Effector memory CD8-positive, alpha-beta T cell (primary cell): ENCODE data around the gene DUSP14.

Experiments used
- ATAC-seq: fragments of 150-1000 bp; cut with Tn5 transposase; replicated peaks from 2 replicates; pipeline ENCODE4 v1.10.0; 2021; ENCODE audit warnings: mild to moderate bottlenecking, moderate library complexity
- DNase-seq, 3 experiments: peaks; one replicate each; pipeline ENCODE4 v3.0.0; 2021
- H3K27ac Mint-ChIP-seq, 2 donors: one replicate each; pipeline ENCODE4 v1.8.0; 2022; ENCODE audit warnings: mild to moderate bottlenecking in 2 of 2, mixed read lengths in 2 of 2, moderate library complexity in 2 of 2
- H3K27me3 Mint-ChIP-seq, 2 donors: one replicate each; pipeline ENCODE4 v1.8.0; 2022; ENCODE audit warnings: mixed read lengths in 2 of 2
- H3K36me3 Mint-ChIP-seq: one replicate; pipeline ENCODE4 v1.8.0; 2022; ENCODE audit warnings: mild to moderate bottlenecking, moderate library complexity, mixed read lengths; ENCODE audit not compliant: insufficient read depth
- H3K4me1 Mint-ChIP-seq, 2 donors: one replicate each; pipeline ENCODE4 v1.8.0; 2022; ENCODE audit warnings: low read depth in 2 of 2, mixed read lengths in 2 of 2
- H3K4me3 Mint-ChIP-seq, 2 donors: one replicate each; pipeline ENCODE4 v1.8.0; 2022; ENCODE audit warnings: mild to moderate bottlenecking in 2 of 2, mixed read lengths in 2 of 2, moderate library complexity in 2 of 2
- H3K9me3 Mint-ChIP-seq, 2 donors: one replicate each; pipeline ENCODE4 v1.8.0; 2022; ENCODE audit warnings: mixed read lengths in 2 of 2

DUSP14 gene

GRCh38 chr17:37512442-37513068 lies 22.9 kb downstream of the DUSP14 start:
- no peak for ATAC-seq
- no peaks in the 10 kb centered on the region for H3K9me3 Mint-ChIP-seq
- no peaks in the 10 kb centered on the region for H3K27me3 Mint-ChIP-seq
- H3K27ac Mint-ChIP-seq, result peak overlapping the region in 1 of 2 donors; percentile 35
- peaks cover 0 to 8% of the 10 kb centered on the region in 2 donors for H3K4me1 Mint-ChIP-seq
- DNase-seq, result no peak
- peaks cover 31% of the 10 kb centered on the region for H3K36me3 Mint-ChIP-seq
- no peak overlapping the region for H3K4me3 Mint-ChIP-seq

- no peaks in the 10 kb centered on the region for H3K27me3 Mint-ChIP-seq
- H3K36me3 Mint-ChIP-seq, result peaks cover 42% of the 10 kb centered on the region
- no peak overlapping the region for H3K4me3 Mint-ChIP-seq
- no peaks in the 10 kb centered on the region for H3K9me3 Mint-ChIP-seq
- H3K27ac Mint-ChIP-seq, result no peak overlapping the region
- DNase-seq, result no peak
- peaks cover 0 to 8% of the 10 kb centered on the region in 2 donors for H3K4me1 Mint-ChIP-seq
- no peak for ATAC-seq
Observed at GRCh38 chr17:37513711-37514110, 24.0 kb downstream of the DUSP14 start.

GRCh38 chr17:37516127-37516571 lies 26.5 kb downstream of the DUSP14 start:
- peaks cover 10 to 13% of the 10 kb centered on the region in 2 donors for H3K4me1 Mint-ChIP-seq
- H3K9me3 Mint-ChIP-seq, result no peaks in the 10 kb centered on the region
- peak overlapping the region in 1 of 2 donors; percentile 53 for H3K27ac Mint-ChIP-seq
- no peak for DNase-seq
- H3K36me3 Mint-ChIP-seq, result peaks cover 61% of the 10 kb centered on the region
- H3K27me3 Mint-ChIP-seq, result no peaks in the 10 kb centered on the region
- no peak overlapping the region for H3K4me3 Mint-ChIP-seq
- no peak for ATAC-seq

- no peak overlapping the region for H3K4me3 Mint-ChIP-seq
- no peak for DNase-seq
- H3K27ac Mint-ChIP-seq, result peak overlapping the region in 1 of 2 donors; percentile 61
- H3K4me1 Mint-ChIP-seq, result peaks cover 14 to 20% of the 10 kb centered on the region in 2 donors
- no peaks in the 10 kb centered on the region for H3K27me3 Mint-ChIP-seq
- H3K9me3 Mint-ChIP-seq, result no peaks in the 10 kb centered on the region
- peaks cover 71% of the 10 kb centered on the region for H3K36me3 Mint-ChIP-seq
- ATAC-seq, result no peak
Observed at GRCh38 chr17:37517881-37518280, 28.2 kb downstream of the DUSP14 start.

GRCh38 chr17:37518826-37519225 lies 29.1 kb downstream of the DUSP14 start:
- no peaks in the 10 kb centered on the region for H3K27me3 Mint-ChIP-seq
- no peaks in the 10 kb centered on the region for H3K9me3 Mint-ChIP-seq
- peak overlapping the region in 1 of 2 donors; percentile 70 for H3K27ac Mint-ChIP-seq
- H3K4me3 Mint-ChIP-seq, result no peak overlapping the region
- DNase-seq (no peak), ATAC-seq (no peak)
- H3K36me3 Mint-ChIP-seq, result peaks cover 75% of the 10 kb centered on the region
- H3K4me1 Mint-ChIP-seq, result peaks cover 14 to 20% of the 10 kb centered on the region in 2 donors

GRCh38 chr17:37519251-37519985 lies 29.7 kb downstream of the DUSP14 start:
- no peaks in the 10 kb centered on the region for H3K27me3 Mint-ChIP-seq
- DNase-seq, result no peak
- H3K36me3 Mint-ChIP-seq, result peaks cover 77% of the 10 kb centered on the region
- H3K9me3 Mint-ChIP-seq, result no peaks in the 10 kb centered on the region
- no peak for ATAC-seq
- no peak overlapping the region for H3K4me3 Mint-ChIP-seq
- H3K4me1 Mint-ChIP-seq, result peaks cover 14 to 20% of the 10 kb centered on the region in 2 donors
- H3K27ac Mint-ChIP-seq, result peak overlapping the region; percentile 60 to 70

GRCh38 chr17:37520174-37520573 lies 30.5 kb downstream of the DUSP14 start:
- ATAC-seq (no peak), DNase-seq (no peak)
- Mint-ChIP-seq H3K4me1 (peaks cover 14 to 20% of the 10 kb centered on the region in 2 donors), H3K36me3 (peaks cover 82% of the 10 kb centered on the region), H3K27me3 (no peaks in the 10 kb centered on the region), H3K9me3 (no peaks in the 10 kb centered on the region), H3K27ac (peak overlapping the region; percentile 44 to 60), H3K4me3 (no peak overlapping the region)

- peak overlapping the region in 1 of 2 donors; percentile 44 for H3K27ac Mint-ChIP-seq
- no peaks in the 10 kb centered on the region for H3K9me3 Mint-ChIP-seq
- no peaks in the 10 kb centered on the region for H3K27me3 Mint-ChIP-seq
- H3K36me3 Mint-ChIP-seq, result peaks cover 76% of the 10 kb centered on the region
- DNase-seq (no peak), ATAC-seq (no peak)
- peaks cover 17 to 20% of the 10 kb centered on the region in 2 donors for H3K4me1 Mint-ChIP-seq
- no peak overlapping the region for H3K4me3 Mint-ChIP-seq
Observed at GRCh38 chr17:37521821-37522220, 32.1 kb downstream of the DUSP14 start.

- Mint-ChIP-seq H3K36me3 (peaks cover 70% of the 10 kb centered on the region), H3K27me3 (no peaks in the 10 kb centered on the region), H3K4me1 (peaks cover 17 to 20% of the 10 kb centered on the region in 2 donors), H3K27ac (peak overlapping the region in 1 of 2 donors; percentile 69), H3K4me3 (no peak overlapping the region), H3K9me3 (no peaks in the 10 kb centered on the region)
- no peak for ATAC-seq
- DNase-seq, result no peak
Observed at GRCh38 chr17:37523715-37524219, 34.1 kb downstream of the DUSP14 start.

GRCh38 chr17:37527249-37527851 lies 37.7 kb downstream of the DUSP14 start:
- DNase-seq (no peak), ATAC-seq (peak; percentile 58)
- Mint-ChIP-seq H3K27ac (peak overlapping the region; percentile 11 to 67), H3K4me3 (no peak overlapping the region), H3K36me3 (peaks cover 78% of the 10 kb centered on the region), H3K27me3 (no peaks in the 10 kb centered on the region), H3K9me3 (no peaks in the 10 kb centered on the region), H3K4me1 (peaks cover 0 to 3% of the 10 kb centered on the region in 2 donors)

- H3K27ac Mint-ChIP-seq, result peak overlapping the region; percentile 41 to 70
- H3K4me1 Mint-ChIP-seq, result peaks cover 0 to 3% of the 10 kb centered on the region in 2 donors
- ATAC-seq (no peak), DNase-seq (no peak)
- H3K4me3 Mint-ChIP-seq, result no peak overlapping the region
- H3K9me3 Mint-ChIP-seq, result no peaks in the 10 kb centered on the region
- no peaks in the 10 kb centered on the region for H3K27me3 Mint-ChIP-seq
- H3K36me3 Mint-ChIP-seq, result peaks cover 84% of the 10 kb centered on the region
Observed at GRCh38 chr17:37530420-37530819, 40.7 kb downstream of the DUSP14 start.

GRCh38 chr17:37532756-37533155 lies 43.1 kb downstream of the DUSP14 start:
- H3K4me1 Mint-ChIP-seq, result peaks cover 0 to 2% of the 10 kb centered on the region in 2 donors
- H3K36me3 Mint-ChIP-seq, result peaks cover 89% of the 10 kb centered on the region
- no peak for DNase-seq
- H3K9me3 Mint-ChIP-seq, result no peaks in the 10 kb centered on the region
- ATAC-seq, result no peak
- no peak overlapping the region for H3K4me3 Mint-ChIP-seq
- peak overlapping the region in 1 of 2 donors; percentile 77 for H3K27ac Mint-ChIP-seq
- no peaks in the 10 kb centered on the region for H3K27me3 Mint-ChIP-seq

- Mint-ChIP-seq H3K9me3 (no peaks in the 10 kb centered on the region), H3K27ac (peak overlapping the region; percentile 26 to 46), H3K27me3 (no peaks in the 10 kb centered on the region), H3K4me3 (no peak overlapping the region), H3K4me1 (peaks cover 2% of the 10 kb centered on the region in 2 donors), H3K36me3 (peaks cover 94% of the 10 kb centered on the region)
- ATAC-seq (no peak), DNase-seq (no peak)
Observed at GRCh38 chr17:37535906-37536305, 46.2 kb downstream of the DUSP14 start.
